Spinal cord (tissue), 10 donors: ENCODE results near the gene PAPPA. TPM values are rescaled to one million over a fixed set of nuclear protein-coding genes. Genes with fewer than 3 reads are reported as not detected.

Source experiments
- DNase-seq, 6 donors: peaks; one replicate each; pipeline versions ENCODE4 v3.0.0 to v3.0.0-alpha.2; 2013 to 2015; ENCODE audit warnings: low spot score in 6 of 6, low read depth in 4 of 6
- H3K27ac ChIP-seq: one replicate; pipeline ENCODE4 v1.5.1; 2013; ENCODE audit warnings: low read depth, low read length, control low read depth
- H3K27me3 ChIP-seq: one replicate; pipeline ENCODE4 v1.6.1; 2013; ENCODE audit warnings: low read length; ENCODE audit not compliant: control insufficient read depth, insufficient read depth
- H3K36me3 ChIP-seq: one replicate; pipeline ENCODE4 v1.6.1; 2013; ENCODE audit warnings: low read length; ENCODE audit not compliant: control insufficient read depth, insufficient read depth
- H3K4me1 ChIP-seq: one replicate; pipeline ENCODE4 v1.6.1; 2013; ENCODE audit warnings: low read length; ENCODE audit not compliant: control insufficient read depth, insufficient read depth
- H3K4me3 ChIP-seq: one replicate; pipeline ENCODE4 v1.5.1; 2013; ENCODE audit warnings: low read depth, low read length, control low read depth
- H3K9me3 ChIP-seq: one replicate; pipeline ENCODE4 v1.6.1; 2013; ENCODE audit warnings: low read length; ENCODE audit not compliant: control insufficient read depth, insufficient read depth
- WGBS: methylation state at CpG from one replicate; pipeline ENCODE4 v1.1.5; 2013; ENCODE audit warnings: missing lambda C conversion rate; ENCODE audit not compliant: insufficient coverage; 5-methylcytosine and 5-hydroxymethylcytosine counted together
- polyA plus RNA-seq, 2 donors: library from polyadenylated mRNA; unstranded; fragments of 120-200 nt; gene quantifications; one replicate each; pipeline ENCODE4 v1.2.1, GENCODE V29; 2013; ENCODE audit not compliant: insufficient read length in 2 of 2
- total RNA-seq, 2 donors: library from RNA; depleted of rRNA in 1 of 2; stranded (reverse); fragments of 120-200 nt in 1 of 2; fragments of >200 nt in 1 of 2; gene quantifications; one replicate each; pipeline versions ENCODE4 v1.2.3 to v1.2.4, GENCODE V29; 2013 to 2014
- donor health status: healthy.

The PAPPA gene
- total and polyA plus RNA-seq, 4 donors = 2.4 to 6.2 (median 3.6) TPM

- WGBS = no CpG with 5 or more reads among the region's 1 CpG
These were observed 251.7 kb downstream of the PAPPA start for GRCh38 chr9:116405321-116405720.

GRCh38 chr9:116406469-116406868 is 252.9 kb downstream of the PAPPA start:
- Histone ChIP-seq H3K4me1 (no peaks in the 10 kb centered on the region), H3K4me3 (no peak overlapping the region), H3K36me3 (no peaks in the 10 kb centered on the region), H3K27me3 (no peaks in the 10 kb centered on the region), H3K9me3 (no peaks in the 10 kb centered on the region), H3K27ac (no peak overlapping the region)
- no peak for DNase-seq
- no CpG with 5 or more reads among the region's 2 CpGs for WGBS

More at GRCh38 chr9:116405321-116405720, 251.7 kb downstream of the PAPPA start:
- Histone ChIP-seq H3K27ac (no peak overlapping the region), H3K36me3 (no peaks in the 10 kb centered on the region), H3K27me3 (no peaks in the 10 kb centered on the region), H3K4me3 (no peak overlapping the region), H3K4me1 (no peaks in the 10 kb centered on the region), H3K9me3 (no peaks in the 10 kb centered on the region)
- no peak for DNase-seq

GRCh38 chr9:116409129-116409528 is 255.5 kb downstream of the PAPPA start:
- Histone ChIP-seq H3K4me1 (no peaks in the 10 kb centered on the region), H3K27ac (no peak overlapping the region), H3K36me3 (no peaks in the 10 kb centered on the region), H3K9me3 (no peaks in the 10 kb centered on the region), H3K27me3 (no peaks in the 10 kb centered on the region), H3K4me3 (no peak overlapping the region)
- DNase-seq = no peak
- 90% methylated on average over 2 of the region's 2 CpGs for WGBS

- H3K9me3 ChIP-seq = no peaks in the 10 kb centered on the region
- WGBS = 90% methylated on average over 2 of the region's 6 CpGs
- H3K27ac ChIP-seq = no peak overlapping the region
- no peaks in the 10 kb centered on the region for H3K36me3 ChIP-seq
- no peaks in the 10 kb centered on the region for H3K27me3 ChIP-seq
- no peak overlapping the region for H3K4me3 ChIP-seq
- no peaks in the 10 kb centered on the region for H3K4me1 ChIP-seq
- DNase-seq = no peak
These were observed 256.0 kb downstream of the PAPPA start for GRCh38 chr9:116409638-116410037.

- no peaks in the 10 kb centered on the region for H3K4me1 ChIP-seq
- H3K9me3 ChIP-seq = no peaks in the 10 kb centered on the region
- no peak for DNase-seq
- no peaks in the 10 kb centered on the region for H3K36me3 ChIP-seq
- H3K4me3 ChIP-seq = no peak overlapping the region
- 100% methylated on average over 1 of the region's 1 CpG for WGBS
- H3K27me3 ChIP-seq = no peaks in the 10 kb centered on the region
- H3K27ac ChIP-seq = no peak overlapping the region
These were observed 257.9 kb downstream of the PAPPA start for GRCh38 chr9:116411506-116411905.

GRCh38 chr9:116414374-116414773 is 260.8 kb downstream of the PAPPA start:
- H3K4me3 ChIP-seq = no peak overlapping the region
- WGBS = 50% methylated on average over 1 of the region's 2 CpGs
- no peaks in the 10 kb centered on the region for H3K36me3 ChIP-seq
- DNase-seq = no peak
- H3K4me1 ChIP-seq = no peaks in the 10 kb centered on the region
- no peak overlapping the region for H3K27ac ChIP-seq
- no peaks in the 10 kb centered on the region for H3K27me3 ChIP-seq
- no peaks in the 10 kb centered on the region for H3K9me3 ChIP-seq

GRCh38 chr9:116416421-116416820 is 262.8 kb downstream of the PAPPA start:
- no peak for DNase-seq
- no peaks in the 10 kb centered on the region for H3K36me3 ChIP-seq
- H3K27me3 ChIP-seq = no peaks in the 10 kb centered on the region
- no peaks in the 10 kb centered on the region for H3K4me1 ChIP-seq
- H3K4me3 ChIP-seq = no peak overlapping the region
- WGBS = no CpG with 5 or more reads among the region's 1 CpG
- no peak overlapping the region for H3K27ac ChIP-seq
- no peaks in the 10 kb centered on the region for H3K9me3 ChIP-seq

GRCh38 chr9:116417464-116417863 is 263.9 kb downstream of the PAPPA start:
- no peaks in the 10 kb centered on the region for H3K9me3 ChIP-seq
- DNase-seq = no peak
- H3K4me1 ChIP-seq = no peaks in the 10 kb centered on the region
- no peaks in the 10 kb centered on the region for H3K36me3 ChIP-seq
- no peak overlapping the region for H3K27ac ChIP-seq
- no peak overlapping the region for H3K4me3 ChIP-seq
- H3K27me3 ChIP-seq = no peaks in the 10 kb centered on the region
- WGBS = 67% methylated on average over 1 of the region's 2 CpGs

GRCh38 chr9:116419181-116419580 is 265.6 kb downstream of the PAPPA start:
- Histone ChIP-seq H3K4me3 (no peak overlapping the region), H3K9me3 (no peaks in the 10 kb centered on the region), H3K4me1 (no peaks in the 10 kb centered on the region), H3K36me3 (no peaks in the 10 kb centered on the region), H3K27ac (no peak overlapping the region), H3K27me3 (no peaks in the 10 kb centered on the region)
- WGBS = 67% methylated on average over 1 of the region's 3 CpGs
- DNase-seq = no peak

- Histone ChIP-seq H3K9me3 (no peaks in the 10 kb centered on the region), H3K4me3 (no peak overlapping the region), H3K4me1 (no peaks in the 10 kb centered on the region), H3K27me3 (no peaks in the 10 kb centered on the region), H3K27ac (no peak overlapping the region), H3K36me3 (peaks cover 8% of the 10 kb centered on the region)
- 93% methylated on average over 1 of the region's 1 CpG for WGBS
- no peak for DNase-seq
These were observed 267.5 kb downstream of the PAPPA start for GRCh38 chr9:116420993-116421538.
